H9 (cell line): ENCODE data around the gene MSRB1. TPM values are rescaled to one million over a fixed set of nuclear protein-coding genes. Genes with fewer than 3 reads are reported as not detected.
A peak's percentile ranks its signal among the peaks of the same experiment; 100 is the strongest.

Experiments
- DNase-seq: peaks from one replicate; pipeline ENCODE4 v3.0.0-alpha.2; 2017
- H2AFZ ChIP-seq: one replicate; pipeline ENCODE4 v1.6.1; 2013; ENCODE audit warnings: mild to moderate bottlenecking, low read length, control low read depth, moderate library complexity
- H2AK5ac ChIP-seq: 2 replicates; pipeline ENCODE4 v1.6.1; 2013; ENCODE audit warnings: low read length, control low read depth, mixed read lengths; ENCODE audit not compliant: insufficient read length
- H2BK120ac ChIP-seq: one replicate; pipeline ENCODE4 v1.6.1; 2013; ENCODE audit warnings: low read depth, mild to moderate bottlenecking, low read length, control low read depth, inconsistent platforms; ENCODE audit not compliant: poor library complexity, severe bottlenecking
- H2BK12ac ChIP-seq: 2 replicates; pipeline ENCODE4 v1.6.1; 2013; ENCODE audit warnings: low read length, control low read depth, mixed read lengths, low read depth; ENCODE audit not compliant: insufficient read length
- H2BK15ac ChIP-seq: 2 replicates; pipeline ENCODE4 v1.6.1; 2013; ENCODE audit warnings: low read depth, low read length, control low read depth
- H2BK20ac ChIP-seq: one replicate; pipeline ENCODE4 v1.6.1; 2013; ENCODE audit warnings: low read depth, mild to moderate bottlenecking, low read length, control low read depth, inconsistent platforms; ENCODE audit not compliant: poor library complexity, severe bottlenecking
- H2BK5ac ChIP-seq: 2 replicates; pipeline ENCODE4 v1.6.1; 2013; ENCODE audit warnings: low read length, control low read depth, mixed read lengths; ENCODE audit not compliant: insufficient read length
- H3K14ac ChIP-seq: 2 replicates; pipeline ENCODE4 v1.6.1; 2013; ENCODE audit warnings: low read length, control low read depth; ENCODE audit not compliant: insufficient read depth
- H3K18ac ChIP-seq: 2 replicates; pipeline ENCODE4 v1.6.1; 2013; ENCODE audit warnings: low read depth, mild to moderate bottlenecking, mixed read lengths, low read length, control low read depth; ENCODE audit not compliant: insufficient read length
- H3K23ac ChIP-seq: 2 replicates; pipeline ENCODE4 v1.6.1; 2013; ENCODE audit warnings: low read length, control low read depth, mixed read lengths, low read depth; ENCODE audit not compliant: insufficient read length
- H3K23me2 ChIP-seq: 2 replicates; pipeline ENCODE4 v1.6.1; 2013; ENCODE audit warnings: low read depth, mild to moderate bottlenecking, mixed read lengths, low read length, control low read depth; ENCODE audit not compliant: insufficient read length, poor library complexity, severe bottlenecking
- H3K27ac ChIP-seq: 2 replicates; pipeline ENCODE4 v1.5.1; 2013; ENCODE audit warnings: low read length, control low read depth, mixed read lengths, low read depth; ENCODE audit not compliant: insufficient read length
- H3K27me3 ChIP-seq: 2 replicates; pipeline ENCODE4 v1.6.1; 2013; ENCODE audit warnings: low read length, control low read depth, inconsistent platforms; ENCODE audit not compliant: insufficient read depth
- H3K4ac ChIP-seq: 2 replicates; pipeline ENCODE4 v1.6.1; 2013; ENCODE audit warnings: low read depth, mild to moderate bottlenecking, control low read depth, inconsistent platforms, low read length, moderate library complexity
- H3K4me1 ChIP-seq: 2 replicates; pipeline ENCODE4 v1.6.1; 2013; ENCODE audit warnings: low read length, control low read depth, inconsistent platforms; ENCODE audit not compliant: insufficient read depth
- H3K4me2 ChIP-seq: 2 replicates; pipeline ENCODE4 v1.6.1; 2013; ENCODE audit warnings: low read length, control low read depth, mixed read lengths; ENCODE audit not compliant: insufficient read length, insufficient read depth
- H3K56ac ChIP-seq: 2 replicates; pipeline ENCODE4 v1.6.1; 2013; ENCODE audit warnings: low read depth, mild to moderate bottlenecking, mixed read lengths, low read length, control low read depth; ENCODE audit not compliant: insufficient read length
- H3K79me1 ChIP-seq: 2 replicates; pipeline ENCODE4 v1.6.1; 2013; ENCODE audit warnings: low read depth, mild to moderate bottlenecking, moderate library complexity, low read length, control low read depth, inconsistent platforms; ENCODE audit not compliant: insufficient read depth, poor library complexity, severe bottlenecking
- H3K79me2 ChIP-seq: 2 replicates; pipeline ENCODE4 v1.6.1; 2013; ENCODE audit warnings: low read length, control low read depth, inconsistent platforms; ENCODE audit not compliant: insufficient read depth
- H3K9ac ChIP-seq: 2 replicates; pipeline ENCODE4 v1.6.1; 2013; ENCODE audit warnings: low read length, control low read depth, mixed read lengths; ENCODE audit not compliant: insufficient read length; ENCODE audit errors: extremely low read depth
- H3K9me3 ChIP-seq: one replicate; pipeline ENCODE4 v1.6.1; 2013; ENCODE audit warnings: low read depth, low read length, inconsistent platforms; ENCODE audit not compliant: control insufficient read depth
- H3T11ph ChIP-seq: one replicate; pipeline ENCODE4 v1.6.1; 2013; ENCODE audit warnings: mild to moderate bottlenecking, low read length, control low read depth, inconsistent platforms
- H4K20me1 ChIP-seq: one replicate; pipeline ENCODE4 v1.6.1; 2013; ENCODE audit not compliant: control insufficient read depth, insufficient read length, insufficient read depth
- H4K5ac ChIP-seq: 2 replicates; pipeline ENCODE4 v1.6.1; 2013; ENCODE audit warnings: low read depth, mild to moderate bottlenecking, mixed read lengths, low read length, control low read depth; ENCODE audit not compliant: insufficient read length
- H4K8ac ChIP-seq: replicated peaks from 2 replicates; pipeline ENCODE4 v1.6.1; 2013; ENCODE audit warnings: low read length, control low read depth, mixed read lengths, low read depth; ENCODE audit not compliant: insufficient read length
- H4K91ac ChIP-seq: 2 replicates; pipeline ENCODE4 v1.6.1; 2013; ENCODE audit warnings: low read depth, mild to moderate bottlenecking, moderate library complexity, mixed read lengths, low read length, control low read depth; ENCODE audit not compliant: insufficient read length
- H3K27ac Mint-ChIP-seq, 3 experiments: 2 replicates in 2 of 3; 3 replicates in 1 of 3; pipeline ENCODE4 v1.8.0; 2020 to 2021; ENCODE audit warnings: mixed read lengths in 3 of 3, mild to moderate bottlenecking in 1 of 3, moderate library complexity in 1 of 3
- H3K27me3 Mint-ChIP-seq: 2 replicates; pipeline ENCODE4 v1.8.0; 2021; ENCODE audit warnings: low read depth, mild to moderate bottlenecking, moderate library complexity, mixed read lengths
- H3K36me3 Mint-ChIP-seq, 3 experiments: 2 replicates in 2 of 3; 3 replicates in 1 of 3; pipeline ENCODE4 v1.8.0; 2020 to 2021; ENCODE audit warnings: low read depth in 3 of 3, mixed read lengths in 3 of 3; ENCODE audit not compliant: insufficient read depth in 1 of 3
- H3K4me1 Mint-ChIP-seq, 2 experiments: 2 replicates each; pipeline ENCODE4 v1.8.0; 2020; ENCODE audit warnings: mixed read lengths in 2 of 2
- H3K4me3 Mint-ChIP-seq, 2 experiments: 2 replicates in 1 of 2; 3 replicates in 1 of 2; pipeline ENCODE4 v1.8.0; 2020 to 2021; ENCODE audit warnings: mild to moderate bottlenecking in 2 of 2, mixed read lengths in 2 of 2, moderate library complexity in 1 of 2
- H3K9me3 Mint-ChIP-seq, 2 experiments: 2 replicates in 1 of 2; 3 replicates in 1 of 2; pipeline ENCODE4 v1.8.0; 2020; ENCODE audit warnings: mild to moderate bottlenecking in 2 of 2, mixed read lengths in 2 of 2, moderate library complexity in 1 of 2
- WGBS: extraction: QIAGEN DNeasy Blood & Tissue Kit; methylation state at CpG from one replicate; pipeline ENCODE4 v1.1.7; 2013; ENCODE audit warnings: missing lambda C conversion rate, low lambda C conversion rate, mixed read lengths; ENCODE audit not compliant: insufficient read length; ENCODE audit errors: extremely low coverage; 5-methylcytosine and 5-hydroxymethylcytosine counted together
- total RNA-seq: library from RNA; stranded (reverse); gene quantifications from 2 replicates; pipeline ENCODE4 v1.2.1, GENCODE V29; 2021
- TF ChIP-seq, protein P1 (sequence below): fragments of 200-600 bp; sonication (generic); conservative IDR thresholded peaks from 3 replicates; pipeline ENCODE4 v1.8.0; 2021; ENCODE audit warnings: antibody characterized with exemption, mild to moderate bottlenecking

The MSRB1 gene
- total RNA-seq, 1 experiment from 2014 or later, result 25.7 TPM

DNA sequence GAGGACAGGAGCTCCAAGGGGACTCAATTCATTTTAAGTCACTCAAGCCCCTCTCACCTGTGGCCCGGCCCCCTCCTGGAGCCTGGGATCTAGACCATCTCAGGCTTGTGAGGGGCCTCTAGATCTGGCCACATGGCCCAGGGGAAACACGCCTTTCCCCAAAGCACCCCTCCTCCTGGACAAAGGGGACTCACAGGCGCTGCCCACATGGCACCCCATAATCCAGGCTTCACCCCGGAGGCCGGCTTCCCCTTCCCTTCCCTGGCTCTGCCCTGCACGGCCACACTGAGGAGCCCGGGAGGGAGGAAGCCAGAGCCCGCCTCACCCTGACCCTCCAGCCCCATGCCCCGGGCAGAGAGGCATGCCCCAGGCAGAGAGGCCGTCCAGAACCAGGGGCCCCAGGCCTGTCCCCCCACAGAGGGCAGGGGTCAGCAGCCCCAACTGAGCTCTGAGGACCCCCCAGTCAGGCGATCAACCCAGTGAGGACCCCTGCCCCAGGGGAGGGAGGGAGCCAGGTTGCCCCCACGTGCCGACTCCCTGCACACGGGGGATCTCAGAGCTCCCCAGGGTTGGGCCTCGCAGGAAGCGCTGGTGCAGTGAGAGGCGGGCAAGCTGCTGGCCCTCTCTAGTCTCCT lies 35.7 kb downstream of the MSRB1 start:
- Mint-ChIP-seq H3K9me3 (no peaks in the 10 kb centered on the region; a peak in 1 of 5 replicates), H3K36me3 (no peaks in the 10 kb centered on the region; a peak in 1 of 7 replicates), H3K27me3 (peaks cover 28% of the 10 kb centered on the region), H3K4me3 (no peak overlapping the region), H3K4me1 (peaks cover 0 to 22% of the 10 kb centered on the region in 2 experiments; a peak in 2 of 4 replicates), H3K27ac (no peak overlapping the region)
- no peak overlapping the region for H3K4me2 ChIP-seq
- WGBS, result no CpG with 5 or more reads among the region's 17 CpGs
- no peak overlapping the region for H3K9ac ChIP-seq
- H3K4ac ChIP-seq, result no peak overlapping the region
- no peak overlapping the region for H3K23ac ChIP-seq
- H2BK15ac ChIP-seq, result no peak overlapping the region
- no peak overlapping the region for H2BK5ac ChIP-seq
- H3T11ph ChIP-seq, result no peak overlapping the region
- no peak overlapping the region for H3K14ac ChIP-seq
- H3K18ac ChIP-seq, result no peak overlapping the region
- H2BK12ac ChIP-seq, result no peak overlapping the region
- H3K9me3 ChIP-seq, result no peaks in the 10 kb centered on the region
- no peaks in the 10 kb centered on the region for H4K20me1 ChIP-seq
- TF ChIP-seq, protein P1, sequence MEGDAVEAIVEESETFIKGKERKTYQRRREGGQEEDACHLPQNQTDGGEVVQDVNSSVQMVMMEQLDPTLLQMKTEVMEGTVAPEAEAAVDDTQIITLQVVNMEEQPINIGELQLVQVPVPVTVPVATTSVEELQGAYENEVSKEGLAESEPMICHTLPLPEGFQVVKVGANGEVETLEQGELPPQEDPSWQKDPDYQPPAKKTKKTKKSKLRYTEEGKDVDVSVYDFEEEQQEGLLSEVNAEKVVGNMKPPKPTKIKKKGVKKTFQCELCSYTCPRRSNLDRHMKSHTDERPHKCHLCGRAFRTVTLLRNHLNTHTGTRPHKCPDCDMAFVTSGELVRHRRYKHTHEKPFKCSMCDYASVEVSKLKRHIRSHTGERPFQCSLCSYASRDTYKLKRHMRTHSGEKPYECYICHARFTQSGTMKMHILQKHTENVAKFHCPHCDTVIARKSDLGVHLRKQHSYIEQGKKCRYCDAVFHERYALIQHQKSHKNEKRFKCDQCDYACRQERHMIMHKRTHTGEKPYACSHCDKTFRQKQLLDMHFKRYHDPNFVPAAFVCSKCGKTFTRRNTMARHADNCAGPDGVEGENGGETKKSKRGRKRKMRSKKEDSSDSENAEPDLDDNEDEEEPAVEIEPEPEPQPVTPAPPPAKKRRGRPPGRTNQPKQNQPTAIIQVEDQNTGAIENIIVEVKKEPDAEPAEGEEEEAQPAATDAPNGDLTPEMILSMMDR, result no peak
- H4K5ac ChIP-seq, result no peak overlapping the region
- no peaks in the 10 kb centered on the region for H3K23me2 ChIP-seq
- H3K79me1 ChIP-seq, result no peaks in the 10 kb centered on the region
- no peak overlapping the region for H2AFZ ChIP-seq
- no peak overlapping the region for H4K8ac ChIP-seq
- peak; percentile 27 for DNase-seq
- no peak overlapping the region for H2BK120ac ChIP-seq
- H3K56ac ChIP-seq, result no peak overlapping the region
- H2BK20ac ChIP-seq, result no peak overlapping the region
- H4K91ac ChIP-seq, result no peak overlapping the region
- no peaks in the 10 kb centered on the region for H3K27me3 ChIP-seq
- H3K79me2 ChIP-seq, result no peaks in the 10 kb centered on the region
- H3K27ac ChIP-seq, result no peak overlapping the region
- H2AK5ac ChIP-seq, result no peak overlapping the region
- H3K4me1 ChIP-seq, result no peaks in the 10 kb centered on the region; the same call in 1 of the 2 replicates
